Measurements from ENCODE around the gene KLHL36. TPM values are rescaled to one million over a fixed set of nuclear protein-coding genes. Genes with fewer than 3 reads are reported as not detected.

Gene KLHL36
- total and polyA plus RNA-seq, 9 donors = 20.7 to 94.9 (median 55.9) TPM

GRCh38 chr16:84649511-84649861, 1.2 kb downstream of the KLHL36 start:
- peak overlapping the region in 1 of 2 donors; percentile 69 for H3K27ac ChIP-seq
- no peaks in the 10 kb centered on the region for H3K27me3 ChIP-seq
- 57 to 63% (median 60%) methylated on average over 11 of the region's 11 CpGs for WGBS, 3 donors
- H3K9me3 ChIP-seq = no peaks in the 10 kb centered on the region
- intact Hi-C loops (cut with DNase I) = no loop called here
- H3K36me3 ChIP-seq = no peaks in the 10 kb centered on the region
- DNase-seq = no peak
- peak overlapping the region; percentile 48 for H3K4me3 ChIP-seq
- no peak for TF ChIP-seq EP300 (IDR thresholded peaks at IDR 0.05)
- no peak for TF ChIP-seq CTCF (IDR thresholded peaks at IDR 0.05)
- peaks cover 4% of the 10 kb centered on the region for H3K4me1 ChIP-seq (ENCODE audit: insufficient read depth)

- intact Hi-C loops (cut with DNase I) = no loop called here
- 85 to 92% (median 88%) methylated on average over 20 of the region's 20 CpGs for WGBS, 3 donors
- no peaks in the 10 kb centered on the region for H3K9me3 ChIP-seq
- no peaks in the 10 kb centered on the region for H3K27me3 ChIP-seq
- TF ChIP-seq POLR2A (IDR thresholded peaks at IDR 0.05) = no peak
- no peak for TF ChIP-seq CTCF (IDR thresholded peaks at IDR 0.05)
- TF ChIP-seq EP300 (IDR thresholded peaks at IDR 0.05) = no peak
- no peak for DNase-seq
- H3K4me3 ChIP-seq = no peak overlapping the region
- H3K36me3 ChIP-seq = no peaks in the 10 kb centered on the region
- H3K27ac ChIP-seq = no peak overlapping the region
- H3K4me1 ChIP-seq (ENCODE audit: insufficient read depth) = peaks cover 4% of the 10 kb centered on the region
Observed at GRCh38 chr16:84650062-84650991, 2.0 kb downstream of the KLHL36 start.

GRCh38 chr16:84652566-84652965, 4.3 kb downstream of the KLHL36 start:
- peaks cover 4% of the 10 kb centered on the region for H3K4me1 ChIP-seq (ENCODE audit: insufficient read depth)
- TF ChIP-seq EP300 (IDR thresholded peaks at IDR 0.05) (no peak), CTCF (IDR thresholded peaks at IDR 0.05) (no peak), POLR2A (IDR thresholded peaks at IDR 0.05) (no peak)
- no peaks in the 10 kb centered on the region for H3K27me3 ChIP-seq
- no peak overlapping the region for H3K27ac ChIP-seq
- 87 to 89% (median 88%) methylated on average over 7 of the region's 7 CpGs for WGBS, 3 donors
- no peaks in the 10 kb centered on the region for H3K36me3 ChIP-seq
- no peaks in the 10 kb centered on the region for H3K9me3 ChIP-seq
- no peak for DNase-seq
- no peak overlapping the region for H3K4me3 ChIP-seq
- intact Hi-C loops (cut with DNase I) = no loop called here

- Histone ChIP-seq H3K4me1 (ENCODE audit: insufficient read depth) (peaks cover 2% of the 10 kb centered on the region), H3K4me3 (no peak overlapping the region), H3K9me3 (no peaks in the 10 kb centered on the region), H3K27me3 (no peaks in the 10 kb centered on the region), H3K36me3 (no peaks in the 10 kb centered on the region), H3K27ac (no peak overlapping the region)
- no peak for TF ChIP-seq POLR2A (IDR thresholded peaks at IDR 0.05)
- no peak for TF ChIP-seq EP300 (IDR thresholded peaks at IDR 0.05)
- TF ChIP-seq CTCF (IDR thresholded peaks at IDR 0.05) = no peak
- no peak for DNase-seq
- 89 to 92% (median 90%) methylated on average over 3 of the region's 3 CpGs for WGBS, 3 donors
- intact Hi-C loops (cut with DNase I) = no loop called here
Observed at GRCh38 chr16:84654238-84654637, 5.9 kb downstream of the KLHL36 start.
